HAP-1 (cell line): ENCODE measurements around the gene ACTN1.
"Not testable (repeated sequence)": the region's sequence is repeated elsewhere in the genome, so short reads cannot be mapped to it uniquely, and the experiment has no call there.

ENCODE experiments used
- DNase-seq, 2 experiments: peaks; one replicate each; pipeline ENCODE4 v3.0.0-alpha.2; 2016 to 2020; ENCODE audit warnings: low spot score in 2 of 2
- H3K27me3 ChIP-seq: fragments of 250-450 bp; sonication (Bioruptor Pico); 2 replicates; pipeline ENCODE4 v1.5.1; 2020; ENCODE audit warnings: low read depth, mild to moderate bottlenecking, moderate library complexity
- H3K36me3 ChIP-seq: fragments of 250-450 bp; sonication (Bioruptor Pico); replicated peaks from 2 replicates; pipeline ENCODE4 v1.5.1; 2020; ENCODE audit warnings: mild to moderate bottlenecking
- H3K4me1 ChIP-seq: fragments of 250-450 bp; sonication (Bioruptor Pico); 2 replicates; pipeline ENCODE4 v1.5.1; 2020; ENCODE audit warnings: mild to moderate bottlenecking
- H3K4me3 ChIP-seq: fragments of 250-450 bp; sonication (Bioruptor Pico); 2 replicates; pipeline ENCODE4 v1.5.1; 2020; ENCODE audit warnings: mild to moderate bottlenecking, moderate library complexity
- H3K9me3 ChIP-seq: fragments of 250-450 bp; sonication (Bioruptor Pico); 2 replicates; pipeline ENCODE4 v1.5.1; 2020; ENCODE audit warnings: mild to moderate bottlenecking, moderate library complexity
- in situ Hi-C: fragments of 300-500 bp; cut with MboI; formaldehyde crosslinking; loops from 3 replicates; pipeline ENCODE4 v1.14.3; 2020; ENCODE audit warnings: low sequenced_read_pairs, inconsistent platforms, mixed read lengths

The ACTN1 gene

DNA sequence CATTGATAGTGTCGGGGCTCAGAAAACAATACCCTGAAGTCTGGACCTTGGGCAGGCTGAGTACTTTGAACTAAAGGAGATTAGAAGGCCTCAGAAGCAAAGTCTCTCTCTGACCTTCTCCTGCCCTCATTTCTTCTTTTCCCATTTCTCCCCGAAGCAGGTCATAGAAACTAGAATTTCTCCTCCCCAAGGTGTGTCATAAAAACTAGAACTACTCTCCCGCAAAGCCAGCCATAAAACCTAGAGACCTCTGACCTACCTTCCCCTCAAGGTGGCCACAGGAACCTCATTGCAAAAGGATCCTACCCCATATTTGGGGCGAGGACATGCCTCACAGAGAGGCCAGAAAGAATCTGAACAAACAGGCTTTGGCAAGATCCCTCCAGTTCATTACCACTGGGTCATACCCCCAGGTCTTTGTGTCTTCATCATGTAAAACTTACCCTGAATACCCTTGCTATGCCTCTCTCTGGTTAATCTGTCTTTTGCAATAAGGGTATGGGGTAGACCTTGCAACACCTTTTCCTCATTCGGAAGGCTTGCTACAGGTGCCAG is 121.5 kb downstream of the ACTN1 start:
- Histone ChIP-seq H3K9me3 (no peaks in the 10 kb centered on the region), H3K4me1 (no peaks in the 10 kb centered on the region), H3K4me3 (no peak overlapping the region), H3K36me3 (no peaks in the 10 kb centered on the region), H3K27me3 (no peaks in the 10 kb centered on the region)
- in situ Hi-C loops = no loop called here
- no peak for DNase-seq

DNA sequence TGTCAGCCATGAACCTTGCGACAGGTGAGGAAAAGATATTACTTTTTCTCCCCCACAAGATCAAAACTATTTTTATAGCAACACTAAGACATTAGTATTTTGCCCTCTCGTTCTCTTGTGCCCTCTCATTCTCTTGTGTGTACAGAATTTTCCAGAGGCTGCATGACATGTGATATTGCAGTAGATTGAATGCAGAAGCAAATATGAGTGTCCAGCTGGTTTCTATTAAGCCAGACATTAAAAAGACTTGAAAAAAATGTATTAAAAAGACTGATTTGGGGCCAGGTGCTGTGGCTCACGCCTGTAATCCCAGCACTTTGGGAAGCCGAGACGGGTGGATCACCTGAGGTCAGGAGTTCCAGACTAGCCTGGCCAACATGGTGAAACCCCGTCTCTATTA is 122.5 kb downstream of the ACTN1 start:
- Histone ChIP-seq H3K4me1 (no peaks in the 10 kb centered on the region), H3K4me3 (no peak overlapping the region), H3K36me3 (no peaks in the 10 kb centered on the region), H3K27me3 (no peaks in the 10 kb centered on the region), H3K9me3 (no peaks in the 10 kb centered on the region)
- in situ Hi-C loops = no loop called here
- no peak for DNase-seq

DNA sequence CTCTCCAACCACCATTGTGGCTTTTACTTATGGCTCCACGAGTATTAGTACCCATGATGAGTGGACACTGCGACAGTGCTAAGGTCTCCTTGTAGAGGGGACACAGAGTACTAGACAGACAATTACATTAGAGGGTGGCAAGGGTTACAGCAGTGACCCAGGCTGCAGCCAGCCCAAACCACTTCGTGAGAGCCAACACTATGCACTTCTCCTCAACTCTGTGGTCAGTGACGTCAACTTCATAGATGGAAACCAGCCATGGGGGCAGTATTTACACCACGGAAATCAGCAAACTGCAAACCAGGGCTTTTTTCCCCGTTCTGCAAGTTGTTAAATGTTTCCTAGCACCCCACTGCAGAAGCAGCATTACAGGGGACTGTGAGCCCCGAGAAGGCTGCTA is 124.7 kb downstream of the ACTN1 start:
- Histone ChIP-seq H3K36me3 (no peaks in the 10 kb centered on the region), H3K4me1 (no peaks in the 10 kb centered on the region), H3K27me3 (no peaks in the 10 kb centered on the region), H3K9me3 (no peaks in the 10 kb centered on the region), H3K4me3 (no peak overlapping the region)
- DNase-seq = no peak
- in situ Hi-C loops = no loop called here

DNA sequence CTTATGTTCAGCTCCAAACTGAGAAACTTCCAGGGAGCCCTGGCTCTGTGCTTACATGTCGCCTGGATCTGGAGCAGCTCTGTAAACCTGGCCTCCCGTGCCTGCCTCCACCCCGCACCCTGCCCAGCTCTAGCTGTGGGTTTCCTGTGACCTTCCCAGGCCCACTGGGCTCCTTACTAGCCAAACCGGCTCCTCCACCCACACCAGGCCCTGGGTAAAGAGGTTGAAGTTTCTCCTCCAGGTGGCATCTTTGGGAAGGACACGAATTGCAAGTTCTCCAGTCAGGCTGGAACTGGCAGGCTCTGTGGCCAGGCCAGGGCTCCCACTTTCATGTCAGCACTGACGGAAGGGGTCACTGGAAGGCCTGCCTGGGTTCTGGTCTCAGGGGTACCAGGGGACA is 125.4 kb downstream of the ACTN1 start:
- H3K36me3 ChIP-seq = no peaks in the 10 kb centered on the region
- H3K9me3 ChIP-seq = no peaks in the 10 kb centered on the region
- no peak overlapping the region for H3K4me3 ChIP-seq
- H3K27me3 ChIP-seq = no peaks in the 10 kb centered on the region
- in situ Hi-C loops = no loop called here
- no peaks in the 10 kb centered on the region for H3K4me1 ChIP-seq
- DNase-seq = no peak

DNA sequence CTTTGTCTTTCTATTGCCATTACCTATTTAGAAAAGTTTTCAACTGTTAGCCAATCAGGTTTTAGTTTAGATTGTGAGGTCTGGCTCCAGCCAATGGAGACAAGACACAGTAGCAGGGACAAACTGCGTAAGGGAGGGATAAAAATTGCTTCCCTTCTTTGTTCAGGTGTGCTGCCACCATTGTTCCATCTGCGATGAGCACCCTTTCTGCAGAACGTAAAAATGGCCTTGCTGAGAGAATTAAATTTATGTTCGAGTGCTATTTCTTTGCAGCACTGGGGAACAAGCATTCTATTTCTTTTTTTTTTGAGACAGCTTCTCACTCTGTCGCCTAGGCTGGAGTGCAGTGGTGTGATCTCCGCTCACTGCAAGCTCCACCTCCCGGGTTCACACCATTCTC is 126.6 kb downstream of the ACTN1 start:
- H3K9me3 ChIP-seq, in situ Hi-C loops, H3K4me3 ChIP-seq, H3K27me3 ChIP-seq, H3K4me1 ChIP-seq, H3K36me3 ChIP-seq, DNase-seq: not testable (repeated sequence)

DNA sequence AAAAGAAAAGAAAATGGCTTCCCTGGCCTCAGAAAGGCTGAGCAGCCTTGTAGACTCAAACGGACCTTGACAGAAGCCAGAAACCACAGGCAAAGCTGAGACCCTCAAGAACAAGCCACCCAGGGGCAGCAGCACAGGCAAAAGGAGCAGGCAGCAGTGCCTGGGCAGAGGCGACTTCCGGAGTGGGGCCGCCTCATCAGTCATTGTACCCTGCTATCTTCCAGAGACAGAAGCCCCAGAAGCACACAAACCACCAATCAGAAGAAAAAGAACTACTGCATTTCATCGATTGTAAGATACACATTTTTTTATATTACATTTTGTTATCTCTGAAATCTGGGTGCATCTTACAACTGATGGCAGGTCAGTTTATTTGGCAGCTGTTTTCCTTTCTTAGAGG is 128.0 kb downstream of the ACTN1 start:
- in situ Hi-C loops = no loop called here
- Histone ChIP-seq H3K9me3 (no peaks in the 10 kb centered on the region), H3K27me3 (no peaks in the 10 kb centered on the region), H3K4me1 (no peaks in the 10 kb centered on the region), H3K4me3 (no peak overlapping the region), H3K36me3 (no peaks in the 10 kb centered on the region)
- no peak for DNase-seq

DNA sequence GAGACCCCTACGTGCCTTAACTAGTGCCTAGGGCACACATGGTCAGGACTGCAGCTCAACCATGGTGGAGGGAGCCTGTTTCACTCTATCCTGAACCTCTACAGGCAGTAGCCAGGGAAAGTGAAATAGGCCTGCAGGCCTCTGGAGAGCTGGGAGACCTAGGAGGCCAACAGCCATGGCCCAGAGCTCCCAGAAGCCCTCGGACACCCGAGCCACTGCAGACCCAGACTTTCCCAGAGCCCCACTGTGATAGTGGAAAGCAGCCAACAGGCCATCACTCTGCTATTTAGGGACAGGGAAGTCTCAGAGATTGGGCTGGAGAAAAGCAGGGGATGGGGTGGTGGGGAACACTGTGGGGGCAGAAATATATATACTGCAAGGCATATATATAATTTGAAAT is 129.7 kb downstream of the ACTN1 start:
- in situ Hi-C loops = no loop called here
- no peak for DNase-seq
- H3K4me3 ChIP-seq = no peak overlapping the region

DNA sequence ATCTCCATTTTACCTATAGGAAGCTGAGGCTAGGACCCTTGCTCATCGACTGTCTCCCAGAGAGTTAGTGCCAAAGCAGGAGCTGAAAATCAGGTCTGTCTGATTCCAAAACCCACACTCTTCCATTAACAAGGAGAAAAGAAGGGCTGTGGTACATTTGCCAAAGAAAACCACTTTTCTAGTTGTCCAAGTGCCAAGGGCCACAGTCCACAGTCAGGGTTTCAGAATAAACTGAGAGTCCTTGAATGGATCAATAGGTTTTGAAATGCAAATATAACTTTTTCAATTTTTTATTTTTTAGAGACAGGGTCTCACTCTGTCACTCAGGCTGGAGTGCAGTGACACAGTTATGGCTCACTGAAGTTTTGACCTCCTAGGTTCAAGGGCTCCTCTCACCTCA is 130.8 kb downstream of the ACTN1 start:
- Histone ChIP-seq H3K27me3 (no peaks in the 10 kb centered on the region), H3K36me3 (no peaks in the 10 kb centered on the region), H3K4me1 (no peaks in the 10 kb centered on the region), H3K9me3 (no peaks in the 10 kb centered on the region), H3K4me3 (no peak overlapping the region)
- in situ Hi-C loops = no loop called here
- no peak for DNase-seq

More for the DNA sequence above, 129.7 kb downstream of the ACTN1 start:
- H3K36me3 ChIP-seq = no peaks in the 10 kb centered on the region
- H3K9me3 ChIP-seq = no peaks in the 10 kb centered on the region
- no peaks in the 10 kb centered on the region for H3K27me3 ChIP-seq
- H3K4me1 ChIP-seq = no peaks in the 10 kb centered on the region

DNA sequence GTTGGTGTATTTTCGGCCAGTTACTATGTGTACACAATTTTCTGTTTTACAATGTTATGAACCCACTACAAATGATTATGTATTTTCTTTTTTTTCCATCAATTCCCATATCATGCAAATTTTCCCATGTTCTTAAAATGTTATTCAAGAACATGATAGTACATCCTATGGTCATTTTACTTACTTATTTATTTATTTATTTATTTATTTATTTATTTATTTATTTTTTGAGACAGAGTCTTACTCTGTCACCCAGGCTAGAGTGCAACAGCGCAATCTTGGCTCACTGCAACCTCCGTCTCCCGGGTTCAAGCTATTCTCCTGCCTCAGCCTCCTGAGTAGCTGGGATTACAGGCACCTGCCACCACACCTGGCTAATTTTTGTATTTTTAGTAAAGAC is 131.5 kb downstream of the ACTN1 start:
- DNase-seq, H3K27me3 ChIP-seq, H3K36me3 ChIP-seq, in situ Hi-C loops, H3K4me1 ChIP-seq, H3K4me3 ChIP-seq, H3K9me3 ChIP-seq: not testable (repeated sequence)

DNA sequence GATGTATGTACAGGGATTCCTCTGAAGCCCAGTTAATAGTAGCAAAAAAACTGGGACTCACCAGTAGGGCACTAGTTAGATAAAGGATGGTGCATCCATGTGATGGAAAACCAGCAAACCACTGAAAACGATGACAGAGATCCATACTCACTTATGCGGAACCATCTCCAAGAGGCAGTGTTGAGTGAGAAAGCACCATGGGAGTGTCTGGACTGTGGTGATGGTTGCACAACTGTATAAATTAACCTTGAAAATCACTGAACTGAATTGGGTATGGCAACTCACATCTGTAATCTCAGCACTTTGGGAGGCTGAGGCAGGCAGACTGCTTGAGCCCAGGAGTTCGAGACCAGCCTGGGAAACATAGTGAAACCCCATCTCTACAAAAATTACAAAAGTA is 132.6 kb downstream of the ACTN1 start:
- in situ Hi-C loops = no loop called here
- no peak overlapping the region for H3K4me3 ChIP-seq

DNA sequence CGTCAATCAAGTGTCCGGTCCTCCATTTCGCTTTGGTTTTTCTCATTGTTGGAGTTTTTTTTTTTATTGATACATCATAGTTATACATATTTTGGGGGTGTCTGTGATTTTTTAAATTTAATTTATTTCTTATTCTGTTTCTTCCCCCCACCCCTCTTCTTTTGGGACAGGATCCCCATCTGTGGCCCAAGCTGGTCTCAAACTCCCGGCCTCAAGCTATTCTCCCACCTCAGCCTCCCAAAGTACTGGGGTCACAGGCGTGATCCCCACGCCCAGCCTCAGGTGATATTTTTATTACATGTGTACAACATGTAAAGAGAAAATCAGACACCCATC is 134.9 kb downstream of the ACTN1 start:
- in situ Hi-C loops = no loop called here
- no peak for DNase-seq
- Histone ChIP-seq H3K9me3 (no peaks in the 10 kb centered on the region), H3K27me3 (no peaks in the 10 kb centered on the region), H3K36me3 (no peaks in the 10 kb centered on the region), H3K4me3 (no peak overlapping the region), H3K4me1 (no peaks in the 10 kb centered on the region)

More for the DNA sequence above, 132.6 kb downstream of the ACTN1 start:
- H3K36me3 ChIP-seq = no peaks in the 10 kb centered on the region
- H3K9me3 ChIP-seq = no peaks in the 10 kb centered on the region
- DNase-seq = no peak
- H3K4me1 ChIP-seq = no peaks in the 10 kb centered on the region
- H3K27me3 ChIP-seq = no peaks in the 10 kb centered on the region

DNA sequence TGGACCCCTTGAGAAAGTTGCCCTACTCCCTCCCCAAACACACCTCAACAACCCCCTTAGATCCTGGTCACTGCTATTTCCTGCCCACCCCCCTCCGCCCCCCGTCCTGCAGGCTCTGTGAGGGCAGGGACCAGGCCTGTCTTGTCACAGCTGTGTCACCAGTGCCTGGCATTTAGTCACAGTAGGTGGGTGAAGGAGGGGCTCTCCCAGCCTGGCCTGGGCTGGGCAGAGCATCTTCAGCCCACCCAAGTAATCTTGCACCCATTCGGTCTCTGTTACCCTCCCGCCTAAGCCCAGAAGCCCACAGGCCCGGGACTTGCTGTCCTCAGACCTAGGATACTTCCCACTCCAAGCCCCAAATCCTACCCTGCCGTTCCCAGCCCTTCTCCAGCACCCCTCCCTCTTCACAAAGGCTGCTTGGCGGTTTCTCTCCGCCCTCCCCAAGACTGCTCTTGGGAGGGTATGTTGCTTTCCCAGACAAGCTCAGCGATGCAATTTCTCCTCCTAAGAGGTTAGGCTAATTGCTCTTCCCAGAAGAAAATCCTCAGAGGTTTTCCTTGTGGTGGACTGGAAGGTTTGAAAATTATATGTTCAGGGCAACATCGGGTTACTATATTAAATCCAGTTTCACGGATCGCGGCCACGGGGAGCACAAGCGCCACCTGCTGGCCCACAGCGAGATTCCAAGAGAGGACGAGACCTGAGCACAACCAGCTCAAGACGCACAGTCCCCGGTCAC is 135.5 kb downstream of the ACTN1 start:
- H3K36me3 ChIP-seq = no peaks in the 10 kb centered on the region
- H3K4me1 ChIP-seq = no peaks in the 10 kb centered on the region
- peak; percentile 71 to 86 for DNase-seq
- in situ Hi-C loops = no loop called here
- H3K27me3 ChIP-seq = no peaks in the 10 kb centered on the region
- peak overlapping the region; percentile 28 for H3K4me3 ChIP-seq
- H3K9me3 ChIP-seq = no peaks in the 10 kb centered on the region

DNA sequence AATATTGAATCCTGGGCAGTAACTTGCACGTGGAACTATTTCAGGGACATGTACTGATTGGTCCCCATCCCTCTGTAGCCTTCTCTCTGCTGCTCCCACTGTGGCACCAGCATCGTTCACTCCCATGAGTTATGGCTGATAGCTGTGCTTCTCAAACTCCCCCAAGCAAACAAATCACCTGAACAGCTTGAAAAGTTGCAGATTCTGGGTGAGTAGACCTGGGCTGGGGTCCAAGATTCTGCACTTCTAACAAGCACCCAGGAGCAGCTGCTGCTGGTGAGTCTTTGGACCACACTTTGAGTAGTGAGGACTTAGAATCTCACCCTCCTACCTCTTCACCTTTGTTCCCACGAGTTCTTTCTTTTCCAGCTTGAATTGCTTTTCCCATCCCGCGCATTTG is 136.8 kb downstream of the ACTN1 start:
- in situ Hi-C loops = no loop called here

DNA sequence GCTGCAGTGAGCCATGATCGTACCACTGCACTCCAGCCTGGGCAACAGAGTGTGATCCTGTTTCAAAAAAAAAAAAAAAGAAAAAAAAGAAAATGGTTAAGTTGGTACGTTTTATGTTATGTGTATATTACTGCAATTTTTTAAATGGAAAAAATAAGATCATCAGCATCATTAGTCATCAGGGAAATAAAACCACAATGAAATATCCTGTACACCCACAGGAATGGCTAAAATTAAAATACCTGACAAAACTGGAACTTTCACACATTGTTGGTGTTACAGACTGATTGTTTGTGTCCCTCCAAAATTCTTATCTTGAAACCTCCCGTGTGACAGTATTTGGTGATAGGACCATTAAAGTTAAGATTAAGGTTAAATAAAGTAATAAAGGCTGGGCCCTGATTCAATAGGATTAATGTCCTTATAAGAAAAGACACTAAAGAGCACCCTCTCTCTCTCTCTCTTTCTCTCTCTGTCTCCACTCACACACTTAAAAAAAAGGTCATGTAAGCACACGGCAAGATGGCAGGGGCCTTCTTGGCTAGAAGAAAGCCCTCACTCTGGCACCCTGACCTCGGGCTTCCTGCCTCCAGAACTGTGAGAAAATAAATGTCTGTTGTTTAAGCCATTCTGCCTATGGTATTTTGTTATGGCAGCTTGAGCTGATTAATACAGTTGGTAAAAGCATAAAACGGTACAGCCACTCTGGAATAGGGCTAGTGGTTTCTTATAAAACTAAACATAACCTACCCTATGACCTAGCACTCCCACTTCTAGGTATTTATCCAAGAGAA is 137.9 kb downstream of the ACTN1 start:
- Histone ChIP-seq H3K4me3 (no peak overlapping the region), H3K27me3 (no peaks in the 10 kb centered on the region)
- in situ Hi-C loops = no loop called here

More for the DNA sequence above, 136.8 kb downstream of the ACTN1 start:
- H3K27me3 ChIP-seq = no peaks in the 10 kb centered on the region
- DNase-seq = no peak
- H3K4me1 ChIP-seq = no peaks in the 10 kb centered on the region
- H3K9me3 ChIP-seq = no peaks in the 10 kb centered on the region
- H3K4me3 ChIP-seq = no peak overlapping the region
- no peaks in the 10 kb centered on the region for H3K36me3 ChIP-seq

More for the DNA sequence above, 137.9 kb downstream of the ACTN1 start:
- no peak for DNase-seq
- Histone ChIP-seq H3K36me3 (no peaks in the 10 kb centered on the region), H3K9me3 (no peaks in the 10 kb centered on the region), H3K4me1 (no peaks in the 10 kb centered on the region)
